GM12878 (cell line): ENCODE results near the gene LZTFL1. TPM values are rescaled to one million over a fixed set of nuclear protein-coding genes. Genes with fewer than 3 reads are reported as not detected.

Source experiments
- ATAC-seq: fragments of 200-7000 bp; cut with Tn5 transposase; 3 replicates; pipeline ENCODE4 v1.9.1; 2020; ENCODE audit warnings: mild to moderate bottlenecking, moderate library complexity
- BruUV-seq: library from RNA; stranded (reverse); fragments of 400-500 nt; replicated peaks from 2 replicates; lab custom pipeline; 2021; lab: Mats Ljungman, UMichigan
- CTCF ChIA-PET: fragments of 300-600 bp; sonication (Branson Sonifier 250); formaldehyde crosslinking; extraction: SDS; loops from one replicate; lab custom pipeline; 2021; ENCODE audit warnings: inconsistent platforms; lab: Yijun Ruan, JAX
- POLR2A ChIA-PET: fragments of 350-600 bp; formaldehyde crosslinking; extraction: SDS; loops from one replicate; lab custom pipeline; 2021; ENCODE audit warnings: inconsistent platforms; lab: Charles Lee
- RAD21 ChIA-PET: fragments of 300-600 bp; sonication (Branson Sonifier 250); formaldehyde crosslinking; loops from one replicate; lab custom pipeline; 2023; ENCODE audit warnings: antibody characterized with exemption; ENCODE audit not compliant: unreplicated experiment; lab: Charles Lee
- SMC1A ChIA-PET: fragments of 300-600 bp; sonication (Branson Sonifier 250); formaldehyde crosslinking; loops from one replicate; lab custom pipeline; 2023; ENCODE audit not compliant: unreplicated experiment, uncharacterized antibody; lab: Charles Lee
- DNase-seq: peaks from one replicate; pipeline ENCODE4 v3.0.0-alpha.2; 2011; ENCODE audit warnings: low read depth, low spot score
- FAIRE-seq: peaks from 3 replicates; lab custom pipeline; 2011; peaks lifted over from hg19 to GRCh38; lab: Jason Lieb, UNC
- H2AFZ ChIP-seq: 2 replicates; pipeline ENCODE4 v1.6.0; 2011; ENCODE audit warnings: low read depth, low read length, control low read depth; ENCODE audit not compliant: control insufficient read depth
- H3K27ac ChIP-seq: 2 replicates; pipeline ENCODE4 v1.5.1; 2011; ENCODE audit warnings: control low read depth; ENCODE audit not compliant: control insufficient read depth, insufficient read depth
- H3K27me3 ChIP-seq, 2 experiments: replicated peaks in 1 of 2; 2 replicates each; pipeline versions ENCODE4 v1.6.0 to v1.6.1; 2011; ENCODE audit warnings: low read length in 1 of 2; ENCODE audit not compliant: control insufficient read depth in 2 of 2, insufficient read depth in 2 of 2
- H3K36me3 ChIP-seq, 2 experiments: 2 replicates each; pipeline ENCODE4 v1.5.1; 2011; ENCODE audit warnings: low read length in 1 of 2; ENCODE audit not compliant: control insufficient read depth in 2 of 2, insufficient read depth in 2 of 2
- H3K4me1 ChIP-seq: 2 replicates; pipeline ENCODE4 v1.6.1; 2011; ENCODE audit warnings: mild to moderate bottlenecking, low read length, moderate library complexity, mixed read lengths; ENCODE audit not compliant: control insufficient read depth, insufficient read depth
- H3K4me2 ChIP-seq: 2 replicates; pipeline ENCODE4 v1.6.0; 2011; ENCODE audit warnings: control low read depth; ENCODE audit not compliant: control insufficient read depth, insufficient read depth
- H3K4me3 ChIP-seq: fragments of 200-600 bp; sonication (generic); 2 replicates; pipeline ENCODE4 v1.5.1; 2016
- H3K79me2 ChIP-seq: 2 replicates; pipeline ENCODE4 v1.6.0; 2011; ENCODE audit warnings: low read length; ENCODE audit not compliant: control insufficient read depth, insufficient read depth
- H3K9ac ChIP-seq: 2 replicates; pipeline ENCODE4 v1.8.0; 2011; ENCODE audit warnings: low read length, control low read depth, mixed read lengths; ENCODE audit not compliant: control insufficient read depth, insufficient read depth
- H3K9me3 ChIP-seq: replicated peaks from 3 replicates; pipeline ENCODE4 v1.5.1; 2011; ENCODE audit warnings: mild to moderate bottlenecking, low read length; ENCODE audit not compliant: control insufficient read depth, insufficient read depth
- H4K20me1 ChIP-seq: 2 replicates; pipeline ENCODE4 v1.6.0; 2011; ENCODE audit not compliant: control insufficient read depth, insufficient read depth
- CBX5 ChIP-seq: sonication (generic); IDR thresholded peaks from 2 replicates; pipeline ENCODE4 v1.6.1; 2016; ENCODE audit warnings: low read depth, moderate library complexity, mild to moderate bottlenecking, inconsistent platforms
- CHD2 ChIP-seq: IDR thresholded peaks from 2 replicates; pipeline ENCODE4 v1.6.1; 2011; ENCODE audit warnings: low read depth, low read length, improper control_type of control experiment, borderline replicate concordance
- ETV6 ChIP-seq, 2 experiments: fragments of 450-650 bp in 1 of 2; IDR thresholded peaks in 1 of 2; conservative IDR thresholded peaks in 1 of 2; 2 replicates each; pipeline ENCODE4 v1.6.1; 2014; ENCODE audit warnings: antibody characterized with exemption in 1 of 2, borderline replicate concordance in 1 of 2, low read depth in 1 of 2, mild to moderate bottlenecking in 1 of 2, moderate library complexity in 1 of 2
- GATAD2B ChIP-seq: fragments of 450-650 bp; conservative IDR thresholded peaks from 2 replicates; pipeline ENCODE4 v1.6.1; 2017; ENCODE audit warnings: low read depth, mild to moderate bottlenecking, moderate library complexity
- LARP7 ChIP-seq: fragments of 450-650 bp; IDR thresholded peaks from 2 replicates; pipeline ENCODE4 v1.6.1; 2017; ENCODE audit warnings: mild to moderate bottlenecking
- MYB ChIP-seq: fragments of 150-350 bp; IDR thresholded peaks from 2 replicates; pipeline ENCODE4 v1.6.1; 2014; ENCODE audit warnings: mild to moderate bottlenecking, low read depth, low read length, borderline replicate concordance
- NBN ChIP-seq: fragments of 450-650 bp; IDR thresholded peaks from 2 replicates; pipeline ENCODE4 v1.6.1; 2016
- NR2F1 ChIP-seq: fragments of 450-650 bp; conservative IDR thresholded peaks from 2 replicates; pipeline ENCODE4 v1.6.1; 2017; ENCODE audit warnings: mild to moderate bottlenecking
- PML ChIP-seq: IDR thresholded peaks from 2 replicates; pipeline ENCODE4 v1.6.1; 2012; ENCODE audit warnings: low read length, inconsistent platforms
- SP1 ChIP-seq: IDR thresholded peaks from one replicate; pipeline ENCODE4 v1.6.1; 2011; ENCODE audit warnings: low read depth, low read length
- TBL1XR1 ChIP-seq: IDR thresholded peaks from 2 replicates; pipeline ENCODE4 v1.6.1; 2012; ENCODE audit warnings: low read depth, low read length, improper control_type of control experiment
- YY1 ChIP-seq: IDR thresholded peaks from 2 replicates; pipeline ENCODE4 v1.6.1; 2011; ENCODE audit warnings: low read depth, mild to moderate bottlenecking, low read length
- ZNF384 ChIP-seq: IDR thresholded peaks from 2 replicates; pipeline ENCODE4 v1.6.1; 2012; ENCODE audit warnings: low read depth, mild to moderate bottlenecking, low read length, improper control_type of control experiment, borderline replicate concordance
- WGBS: methylation state at CpG from one replicate; pipeline ENCODE4 v1.1.6; 2016; ENCODE audit warnings: low lambda C conversion rate; ENCODE audit not compliant: insufficient replicate concordance, insufficient coverage; ENCODE audit errors: missing lambda C conversion rate; 5-methylcytosine and 5-hydroxymethylcytosine counted together
- in situ Hi-C: fragments of 300-500 bp; cut with MboI; formaldehyde crosslinking; loops from 9 replicates; pipeline ENCODE4 v1.14.3; 2018; ENCODE audit warnings: mixed read lengths
- intact Hi-C: fragments of 100-400 bp; cut with micrococcal nuclease; formaldehyde crosslinking; loops from one replicate; pipeline ENCODE4 v1.14.2; 2022; ENCODE audit not compliant: unreplicated experiment
- polyA plus RNA-seq, 11 experiments: library from polyadenylated mRNA; depleted of rRNA in 4 of 11; unstranded in 6 of 11; stranded (reverse) in 5 of 11; fragments of >200 nt; fragmentation: Nextera tagmentation in 4 of 11; fragmentation: Illumina TruSeq in 1 of 11; extraction: Ambion mirVana in 4 of 11; extraction: Trizol in 1 of 11; gene quantifications; 1 replicate in 1 of 11; 2 replicates in 10 of 11; pipeline versions ENCODE4 v1.2.1 to v1.2.3, GENCODE V29; 2011 to 2016; ENCODE audit warnings: inconsistent platforms in 2 of 11, missing spikeins in 2 of 11, low read depth in 1 of 11
- total RNA-seq, 4 experiments: library from RNA; depleted of rRNA in 3 of 4; stranded (reverse); fragments of >200 nt in 3 of 4; fragmentation: Illumina TruSeq in 1 of 4; extraction: Trizol in 1 of 4; gene quantifications; 2 replicates each; pipeline versions ENCODE4 v1.2.1 to v1.2.3, GENCODE V29; 2013 to 2021
- TF ChIP-seq, protein P1 (sequence below): fragments of 450-650 bp; IDR thresholded peaks from 2 replicates; pipeline ENCODE4 v1.6.1; 2016; ENCODE audit warnings: mild to moderate bottlenecking

LZTFL1 gene
- total and polyA plus RNA-seq, 10 of the 15 experiments (the other 5 are each of a cell fraction or from before 2014, with no cell fraction given): 9.8 to 74.1 (median 11.9) TPM

- Histone ChIP-seq H3K9me3 (peaks cover 3% of the 10 kb centered on the region; the same call in 1 of the 3 replicates), H3K9ac (no peak overlapping the region), H3K4me2 (no peak overlapping the region), H3K4me1 (no peaks in the 10 kb centered on the region; the same call in 1 of the 2 replicates), H4K20me1 (no peaks in the 10 kb centered on the region), H2AFZ (no peak overlapping the region), H3K79me2 (no peaks in the 10 kb centered on the region), H3K27me3 (no peaks in the 10 kb centered on the region; a peak in 1 of 4 replicates), H3K27ac (no peak overlapping the region), H3K4me3 (no peak overlapping the region), H3K36me3 (peaks cover 2 to 3% of the 10 kb centered on the region in 2 experiments; a peak in 2 of 4 replicates)
- SMC1A ChIA-PET: interaction anchor here (0.5 to 2.2 kb wide), 4 partner anchors 9 to 124 kb away, joined by 3 to 7 read pairs (median 3); no protein-coding TSS in a partner anchor
- TF ChIP-seq SP1: no peak
- no peak for TF ChIP-seq CHD2
- no peak for TF ChIP-seq TBL1XR1
- no peak for TF ChIP-seq NBN
- no peak for TF ChIP-seq LARP7
- TF ChIP-seq ETV6 (conservative IDR thresholded peaks at IDR 0.05 in 1 of 2, IDR thresholded peaks at IDR 0.05 in 1 of 2; ENCODE audit: borderline replicate concordance in 1 of 2, low read depth in 1 of 2): no peak
- TF ChIP-seq NR2F1: no peak
- TF ChIP-seq GATAD2B: no peak
- no peak for TF ChIP-seq MYB
- TF ChIP-seq ZNF384: no peak
- TF ChIP-seq PML: no peak
- no peak for TF ChIP-seq YY1
- TF ChIP-seq CBX5: no peak
- TF ChIP-seq, protein P1, sequence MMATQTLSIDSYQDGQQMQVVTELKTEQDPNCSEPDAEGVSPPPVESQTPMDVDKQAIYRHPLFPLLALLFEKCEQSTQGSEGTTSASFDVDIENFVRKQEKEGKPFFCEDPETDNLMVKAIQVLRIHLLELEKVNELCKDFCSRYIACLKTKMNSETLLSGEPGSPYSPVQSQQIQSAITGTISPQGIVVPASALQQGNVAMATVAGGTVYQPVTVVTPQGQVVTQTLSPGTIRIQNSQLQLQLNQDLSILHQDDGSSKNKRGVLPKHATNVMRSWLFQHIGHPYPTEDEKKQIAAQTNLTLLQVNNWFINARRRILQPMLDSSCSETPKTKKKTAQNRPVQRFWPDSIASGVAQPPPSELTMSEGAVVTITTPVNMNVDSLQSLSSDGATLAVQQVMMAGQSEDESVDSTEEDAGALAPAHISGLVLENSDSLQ: no peak
- CTCF ChIA-PET: interaction anchor here (0.6 kb wide), 1 partner anchor 9 kb away, joined by 3 read pairs; no protein-coding TSS in a partner anchor
- WGBS: 86% methylated on average over 1 of the region's 1 CpG
- RAD21 ChIA-PET: no interaction called here
- intact Hi-C loops: no loop called here
- DNase-seq: no peak
- POLR2A ChIA-PET: no interaction called here
- no peak for FAIRE-seq
- in situ Hi-C loops: no loop called here
- BruUV-seq: no TSS peak
- ATAC-seq: no peak
These were observed 3.5 kb downstream of the LZTFL1 start for GRCh38 chr3:45838466-45838865.
